ENCODE results near the gene DDX11. TPM values are rescaled to one million over a fixed set of nuclear protein-coding genes. Genes with fewer than 3 reads are reported as not detected.
"Not testable (repeated sequence)": the region's sequence is repeated elsewhere in the genome, so short reads cannot be mapped to it uniquely, and the experiment has no call there.

The DDX11 gene
- total RNA-seq, 1 experiment from 2014 or later, result 53.8 TPM

- H3F3A ChIP-seq (ENCODE audit: low read length, unreplicated experiment); H4K20me1 ChIP-seq (ENCODE audit: low read length); H3K9ac ChIP-seq (ENCODE audit: low read length); H3K4me2 ChIP-seq (ENCODE audit: low read length); H3K27me3 ChIP-seq (ENCODE audit: low read length); H3K9me2 ChIP-seq (replicated peaks; ENCODE audit: low read length); POLR2A ChIA-PET (ENCODE audit: unreplicated experiment); intact Hi-C loops (cut with micrococcal nuclease); H3K4me3 ChIP-seq (ENCODE audit: low read length); ATAC-seq; H3K9me3 ChIP-seq (ENCODE audit: low read length); H3K36me3 ChIP-seq (ENCODE audit: low read depth, low read length); CTCF ChIA-PET; BruUV-seq (replicated peaks); H3K27ac ChIP-seq (ENCODE audit: low read length); H2AFZ ChIP-seq (ENCODE audit: low read length): not testable (repeated sequence)
- peak; percentile 35 for DNase-seq
- Histone ChIP-seq H3K79me2 (ENCODE audit: low read length) (peaks cover 21% of the 10 kb centered on the region), H3K4me1 (ENCODE audit: insufficient read depth, low read length) (peaks cover 25% of the 10 kb centered on the region)
Observed at GRCh38 chr12:31081274-31081673, 7.6 kb downstream of the DDX11 start.

GRCh38 chr12:31084241-31084640, 10.6 kb downstream of the DDX11 start:
- intact Hi-C loops (cut with micrococcal nuclease); BruUV-seq (replicated peaks); H3K4me2 ChIP-seq (ENCODE audit: low read length); H3K79me2 ChIP-seq (ENCODE audit: low read length); H3F3A ChIP-seq (ENCODE audit: low read length, unreplicated experiment); H3K27me3 ChIP-seq (ENCODE audit: low read length); H3K36me3 ChIP-seq (ENCODE audit: low read depth, low read length); H4K20me1 ChIP-seq (ENCODE audit: low read length); H3K4me3 ChIP-seq (ENCODE audit: low read length); H3K9me2 ChIP-seq (replicated peaks; ENCODE audit: low read length); H2AFZ ChIP-seq (ENCODE audit: low read length); H3K27ac ChIP-seq (ENCODE audit: low read length); H3K9me3 ChIP-seq (ENCODE audit: low read length); CTCF ChIA-PET; ATAC-seq; H3K9ac ChIP-seq (ENCODE audit: low read length); POLR2A ChIA-PET (ENCODE audit: unreplicated experiment); DNase-seq: not testable (repeated sequence)
- H3K4me1 ChIP-seq (ENCODE audit: insufficient read depth, low read length), result peaks cover 18% of the 10 kb centered on the region

- H3K79me2 ChIP-seq (ENCODE audit: low read length); H3K4me1 ChIP-seq (ENCODE audit: insufficient read depth, low read length); H3K27ac ChIP-seq (ENCODE audit: low read length); intact Hi-C loops (cut with micrococcal nuclease); CTCF ChIA-PET; DNase-seq; H3F3A ChIP-seq (ENCODE audit: low read length, unreplicated experiment); H3K27me3 ChIP-seq (ENCODE audit: low read length); H3K36me3 ChIP-seq (ENCODE audit: low read depth, low read length); H3K9ac ChIP-seq (ENCODE audit: low read length); ATAC-seq; H3K4me3 ChIP-seq (ENCODE audit: low read length); POLR2A ChIA-PET (ENCODE audit: unreplicated experiment); H3K4me2 ChIP-seq (ENCODE audit: low read length); BruUV-seq (replicated peaks); H3K9me2 ChIP-seq (replicated peaks; ENCODE audit: low read length); H4K20me1 ChIP-seq (ENCODE audit: low read length); H3K9me3 ChIP-seq (ENCODE audit: low read length); H2AFZ ChIP-seq (ENCODE audit: low read length): not testable (repeated sequence)
Observed at GRCh38 chr12:31086032-31086431, 12.4 kb downstream of the DDX11 start.

- H3K4me2 ChIP-seq (ENCODE audit: low read length); ATAC-seq; H3F3A ChIP-seq (ENCODE audit: low read length, unreplicated experiment); H3K4me3 ChIP-seq (ENCODE audit: low read length); H3K4me1 ChIP-seq (ENCODE audit: insufficient read depth, low read length); H3K27me3 ChIP-seq (ENCODE audit: low read length); intact Hi-C loops (cut with micrococcal nuclease); DNase-seq; H3K36me3 ChIP-seq (ENCODE audit: low read depth, low read length); H4K20me1 ChIP-seq (ENCODE audit: low read length); H3K79me2 ChIP-seq (ENCODE audit: low read length); CTCF ChIA-PET; H2AFZ ChIP-seq (ENCODE audit: low read length); H3K27ac ChIP-seq (ENCODE audit: low read length); H3K9ac ChIP-seq (ENCODE audit: low read length); H3K9me2 ChIP-seq (replicated peaks; ENCODE audit: low read length); POLR2A ChIA-PET (ENCODE audit: unreplicated experiment); H3K9me3 ChIP-seq (ENCODE audit: low read length); BruUV-seq (replicated peaks): not testable (repeated sequence)
Observed at GRCh38 chr12:31087486-31087885, 13.8 kb downstream of the DDX11 start.

- H3K4me2 ChIP-seq (ENCODE audit: low read length); H3K9me3 ChIP-seq (ENCODE audit: low read length); CTCF ChIA-PET; H3K27me3 ChIP-seq (ENCODE audit: low read length); POLR2A ChIA-PET (ENCODE audit: unreplicated experiment); BruUV-seq (replicated peaks); intact Hi-C loops (cut with micrococcal nuclease); H3K36me3 ChIP-seq (ENCODE audit: low read depth, low read length); H3K9ac ChIP-seq (ENCODE audit: low read length); H3K79me2 ChIP-seq (ENCODE audit: low read length); H3K4me3 ChIP-seq (ENCODE audit: low read length); H3K4me1 ChIP-seq (ENCODE audit: insufficient read depth, low read length); H2AFZ ChIP-seq (ENCODE audit: low read length); DNase-seq; ATAC-seq; H4K20me1 ChIP-seq (ENCODE audit: low read length); H3K9me2 ChIP-seq (replicated peaks; ENCODE audit: low read length); H3F3A ChIP-seq (ENCODE audit: low read length, unreplicated experiment); H3K27ac ChIP-seq (ENCODE audit: low read length): not testable (repeated sequence)
Observed at GRCh38 chr12:31087956-31088355, 14.3 kb downstream of the DDX11 start.

All from PC-3 (cell line).